NCI-H2171 treated with DMSO at 0.1 percent for 48 hours (cell line): ENCODE measurements around the gene TMEM174.

Source experiments
- DNase-seq: peaks from one replicate; lab custom pipeline; 2025; lab: John Stamatoyannopoulos, UW

TMEM174 gene

DNA sequence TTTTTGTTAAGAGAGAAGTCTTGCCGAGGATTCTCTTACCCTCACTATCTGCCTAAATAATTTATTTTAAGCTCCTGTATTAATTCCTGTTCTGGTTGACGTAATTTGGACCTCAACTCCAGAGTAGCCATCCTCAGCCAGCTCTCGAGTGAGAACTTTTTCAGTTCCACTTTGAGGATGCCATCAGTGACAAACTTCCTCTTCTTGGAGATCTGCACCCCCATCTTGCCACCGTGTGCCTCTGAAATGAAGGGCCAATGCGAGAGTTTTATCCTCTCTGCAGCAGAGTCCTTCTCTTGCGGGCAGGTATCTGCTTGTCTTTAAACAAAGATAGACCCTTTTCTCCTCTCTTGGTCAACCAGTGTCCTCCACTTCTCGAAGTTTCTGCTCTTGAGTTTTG is 19.5 kb upstream of the TMEM174 start:
- DNase-seq, result no peak

- no peak for DNase-seq
Observed at GRCh38 chr5:73154208-73155006, 18.6 kb upstream of the TMEM174 start.

GRCh38 chr5:73155271-73156222 is 17.4 kb upstream of the TMEM174 start:
- no peak for DNase-seq

GRCh38 chr5:73157414-73158303 is 15.3 kb upstream of the TMEM174 start:
- no peak for DNase-seq

DNA sequence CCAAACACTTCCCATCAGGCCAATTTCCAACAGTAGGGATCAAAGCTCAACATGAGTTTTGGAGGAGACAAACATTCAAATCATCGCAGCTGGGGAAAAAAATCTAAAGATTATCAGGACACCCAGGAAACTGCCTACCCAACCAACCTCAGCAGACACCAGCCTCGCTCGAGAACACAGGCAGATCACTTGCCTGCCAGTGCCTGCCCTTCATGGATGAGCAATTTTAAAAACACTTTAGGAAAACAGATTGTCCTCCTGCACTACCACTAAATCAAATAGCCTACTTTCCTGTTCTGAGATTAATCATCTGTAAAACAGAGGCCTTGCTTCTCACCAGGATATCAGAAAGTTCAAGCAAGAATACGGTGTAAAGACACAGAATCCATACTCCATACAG is 14.7 kb upstream of the TMEM174 start:
- DNase-seq, result peak; percentile 55

DNA sequence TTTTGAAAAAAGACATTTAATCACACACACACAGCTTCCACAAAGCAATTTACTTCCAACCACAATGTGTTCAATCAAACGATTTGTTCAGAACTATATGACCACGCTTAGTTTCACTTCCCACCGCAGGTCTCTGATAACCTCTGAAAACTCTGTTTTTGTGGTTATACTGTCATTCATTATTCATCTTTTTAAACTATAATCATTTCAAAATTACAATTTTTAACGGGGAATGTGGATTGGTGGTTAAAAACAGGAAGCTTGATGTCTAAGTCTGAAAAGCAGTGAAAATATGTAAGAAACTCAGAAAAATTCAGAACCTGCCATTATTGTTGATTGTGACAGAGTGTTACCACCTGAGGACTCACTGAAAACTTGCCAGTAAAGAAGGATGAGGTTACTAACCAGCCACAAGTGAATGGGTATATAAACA is 12.7 kb upstream of the TMEM174 start:
- DNase-seq, result no peak

GRCh38 chr5:73170522-73170921 is 2.5 kb upstream of the TMEM174 start:
- DNase-seq, result no peak

- DNase-seq, result no peak
Observed at GRCh38 chr5:73171495-73171894, 1.5 kb upstream of the TMEM174 start.

GRCh38 chr5:73174100-73174815 is 1.3 kb downstream of the TMEM174 start:
- no peak for DNase-seq

DNA sequence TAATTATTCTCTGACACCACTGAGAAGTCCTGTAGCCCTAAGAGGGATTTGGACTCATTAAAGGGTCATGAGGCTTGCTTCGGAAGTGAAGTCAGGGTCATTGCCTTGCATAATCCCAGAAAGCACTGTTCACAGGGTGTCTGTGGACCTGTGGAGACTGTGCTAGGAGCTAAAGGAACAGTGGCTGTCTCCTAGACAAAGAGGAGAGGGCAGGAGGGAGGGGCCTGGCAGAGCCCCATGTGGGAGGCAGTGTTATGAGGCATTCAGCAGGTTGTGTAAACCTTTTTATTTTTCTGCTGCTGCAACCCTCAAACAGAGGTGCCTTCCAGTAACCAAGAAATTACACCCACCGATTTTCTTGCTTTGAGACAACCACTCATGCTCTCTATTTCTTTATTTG is 3.3 kb downstream of the TMEM174 start:
- no peak for DNase-seq

DNA sequence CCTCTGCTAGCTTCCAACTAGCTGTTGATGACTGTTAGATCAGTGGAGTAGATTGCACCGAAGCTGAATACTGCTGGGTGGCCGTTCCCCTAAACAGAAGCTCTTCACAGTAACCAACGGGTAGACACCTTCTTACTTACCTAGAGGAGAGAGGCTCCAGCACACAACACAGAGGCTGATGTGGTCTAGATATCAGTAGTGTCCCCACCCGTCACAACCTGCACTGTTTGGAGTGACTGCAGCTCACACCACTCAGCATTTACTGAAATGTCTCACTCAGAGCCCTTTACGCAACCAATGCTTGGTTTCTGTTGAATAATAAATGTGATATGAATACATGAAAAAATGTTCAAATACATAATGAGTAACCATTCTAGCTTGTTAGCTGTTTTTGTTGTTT is 5.3 kb downstream of the TMEM174 start:
- DNase-seq, result no peak

DNA sequence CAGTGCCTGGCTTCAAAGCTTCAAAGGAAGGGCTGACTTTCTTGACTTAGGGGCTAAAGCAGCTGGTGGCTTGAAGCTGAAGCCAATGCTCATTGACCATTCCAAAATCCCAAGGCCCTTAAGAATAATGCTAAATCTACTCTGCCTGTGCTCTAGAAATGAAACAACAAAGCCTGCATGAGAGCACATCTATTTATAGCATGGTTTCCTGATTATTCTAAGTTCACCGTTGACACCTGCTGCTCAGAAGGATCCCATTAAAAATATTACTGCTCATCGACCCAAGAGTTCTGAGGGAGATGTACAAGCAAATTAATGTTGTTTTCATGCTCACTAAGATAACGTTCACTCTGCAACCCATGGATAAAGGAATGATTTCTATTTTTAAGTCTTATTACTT is 6.7 kb downstream of the TMEM174 start:
- no peak for DNase-seq

DNA sequence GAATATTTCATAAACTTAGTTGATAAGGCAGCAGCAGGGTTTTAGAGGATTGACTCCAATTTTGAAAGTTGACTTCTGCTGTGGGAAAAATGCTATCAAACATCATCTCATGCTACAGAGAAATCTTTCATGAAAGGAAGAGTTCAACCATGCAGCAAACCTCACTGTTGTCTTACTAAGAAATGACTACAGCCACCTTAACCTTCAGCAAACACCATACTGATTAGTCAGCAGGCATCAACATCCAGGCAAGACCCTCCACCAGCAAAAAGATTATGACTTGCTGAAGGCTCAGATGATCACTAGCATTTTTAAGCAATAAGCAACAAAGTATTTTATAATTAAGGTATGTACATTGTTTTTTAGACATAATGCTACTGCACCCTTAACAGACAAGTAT is 7.6 kb downstream of the TMEM174 start:
- no peak for DNase-seq

DNA sequence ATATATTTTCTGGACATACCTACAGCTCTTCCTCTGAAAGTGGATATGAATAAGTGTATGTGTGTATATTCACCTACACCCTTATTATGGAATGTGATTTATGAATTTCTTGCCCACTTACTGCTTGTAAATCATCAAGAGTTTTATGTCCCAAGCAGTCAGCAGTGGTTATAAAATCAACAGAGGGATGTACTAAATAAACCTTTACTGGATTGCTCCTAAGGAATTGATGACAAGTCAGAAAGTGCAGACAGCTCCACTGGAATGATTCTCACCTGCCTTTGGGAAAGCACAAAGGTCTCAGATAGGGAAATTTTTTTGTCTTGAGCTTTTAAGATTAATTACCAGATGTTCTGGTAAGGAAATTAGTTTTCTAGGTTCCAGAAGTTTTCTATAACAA is 9.3 kb downstream of the TMEM174 start:
- DNase-seq, result no peak

DNA sequence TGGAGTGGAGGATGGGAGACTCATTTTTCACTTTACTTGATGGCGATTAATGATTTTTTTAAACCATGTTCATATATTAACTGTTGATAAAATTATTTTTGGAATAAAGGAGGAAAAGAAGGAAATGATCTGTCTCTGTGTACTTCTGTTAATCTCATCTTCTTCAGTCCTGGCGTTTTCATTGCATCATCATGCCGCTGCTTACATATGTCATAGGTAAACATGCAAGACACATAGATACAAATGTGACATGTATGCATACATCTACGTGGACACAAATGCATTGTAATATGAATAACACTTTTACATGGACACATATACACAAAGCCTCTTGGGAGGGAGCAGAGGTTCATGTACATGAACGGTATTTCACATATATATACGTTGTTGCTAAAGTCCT is 10.0 kb downstream of the TMEM174 start:
- DNase-seq, result no peak

DNA sequence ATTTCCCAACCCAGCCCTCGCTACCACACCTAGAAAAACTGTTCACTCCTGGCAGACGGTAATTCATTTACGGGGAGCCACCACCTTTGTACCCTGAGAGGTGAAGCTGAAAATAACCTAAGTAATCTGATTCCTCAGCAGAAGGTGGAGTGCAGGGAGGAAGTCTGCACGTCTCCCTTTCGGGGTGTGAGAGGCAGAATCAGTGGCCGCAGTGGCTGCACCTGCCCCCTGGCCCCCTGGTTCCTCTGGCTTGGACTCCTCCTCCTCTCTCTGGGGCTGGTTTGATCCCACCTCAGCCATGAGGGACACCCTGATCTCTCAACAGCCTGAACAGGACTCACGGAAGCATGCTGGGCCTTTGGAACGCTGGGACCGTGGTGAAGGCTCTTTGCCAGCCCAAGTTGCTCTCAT is 10.5 kb downstream of the TMEM174 start:
- peak; percentile 76 for DNase-seq

DNA sequence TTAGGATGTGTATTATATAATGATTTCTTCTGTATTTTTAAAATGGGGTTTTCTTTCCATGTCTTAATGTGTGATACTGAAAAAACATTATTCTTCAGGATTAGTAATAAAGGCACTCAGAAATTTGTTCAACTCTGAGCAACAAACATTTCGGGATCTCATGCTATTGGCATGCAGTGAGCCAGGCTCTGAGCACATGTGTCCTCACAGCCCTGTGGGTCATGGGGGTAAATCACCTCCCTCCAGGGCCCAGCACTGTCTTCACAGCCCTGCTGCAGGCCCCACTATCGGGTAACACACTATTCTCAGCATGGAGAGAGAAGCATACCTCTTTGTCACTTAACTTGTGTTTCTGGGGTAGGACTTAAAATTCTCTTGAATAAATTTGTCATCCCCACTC is 14.0 kb downstream of the TMEM174 start:
- DNase-seq, result no peak

GRCh38 chr5:73188764-73189531 is 16.0 kb downstream of the TMEM174 start:
- peak; percentile 66 for DNase-seq

DNA sequence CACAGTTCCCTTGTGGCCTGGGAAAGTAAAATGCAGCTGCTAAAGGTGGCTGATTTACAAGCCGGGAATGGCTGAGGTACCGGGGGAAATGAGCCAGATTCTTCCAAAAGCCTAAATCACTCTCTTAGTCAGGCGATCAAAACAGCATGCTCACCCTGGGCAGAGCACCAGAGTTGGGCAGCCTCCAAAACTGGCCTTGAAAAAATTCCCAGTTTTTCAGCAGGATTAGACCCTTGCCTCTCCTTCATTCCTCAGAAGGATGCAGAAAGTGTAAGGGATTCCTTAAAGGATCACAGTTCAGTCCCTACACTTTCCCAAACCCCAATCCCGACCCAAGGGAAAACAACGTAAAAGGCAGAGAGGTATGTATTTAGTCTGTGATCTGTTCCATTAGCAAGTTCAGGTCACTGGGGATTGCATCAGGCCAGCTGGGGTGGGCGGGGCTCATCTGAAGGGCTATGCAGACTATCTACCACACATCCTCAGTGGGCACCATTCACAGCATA is 16.9 kb downstream of the TMEM174 start:
- DNase-seq, result peak; percentile 23

- DNase-seq, result no peak
Observed at GRCh38 chr5:73192370-73192769, 19.4 kb downstream of the TMEM174 start.
